Esophagus muscularis mucosa (tissue), 3 donors: Measurements from ENCODE around the gene ATRNL1.

Experiments used
- CTCF ChIP-seq, 3 experiments: fragments of 200-600 bp in 2 of 3; fragments of 450-650 bp in 1 of 3; sonication (generic) in 2 of 3; IDR thresholded peaks; one replicate each; pipeline ENCODE4 v1.5.1; 2017 to 2019; ENCODE audit warnings: antibody characterized with exemption in 3 of 3, mild to moderate bottlenecking in 2 of 3, moderate library complexity in 1 of 3
- EP300 ChIP-seq: sonication (generic); formaldehyde crosslinking; IDR thresholded peaks from one replicate; pipeline ENCODE4 v1.6.1; 2017; ENCODE audit warnings: antibody characterized with exemption

- no peak for TF ChIP-seq CTCF (IDR thresholded peaks at IDR 0.05)
- TF ChIP-seq EP300: no peak
Measured at GRCh38 chr10:115932099-115932498, 838.9 kb downstream of the ATRNL1 start.
